ENCODE results near the gene C1orf94. TPM values are rescaled to one million over a fixed set of nuclear protein-coding genes. Genes with fewer than 3 reads are reported as not detected.

C1orf94 gene
- polyA plus RNA-seq, 1 experiment = not detected

- CTCF ChIA-PET = no interaction called here
- H3K27me3 ChIP-seq (ENCODE audit: control insufficient read depth, insufficient read depth, low read length) = peaks cover 5% of the 10 kb centered on the region
- no peak for TF ChIP-seq CTCF (IDR thresholded peaks at IDR 0.05; ENCODE audit: insufficient read depth, low read depth, low read length)
- H3K36me3 ChIP-seq (ENCODE audit: control insufficient read depth, insufficient read depth, low read length) = no peaks in the 10 kb centered on the region
- DNase-seq (ENCODE audit: low read depth) = no peak
- POLR2A ChIA-PET = no interaction called here
- no peak overlapping the region for H3K4me3 ChIP-seq (ENCODE audit: low read depth, low read length)
These were observed 89.6 kb downstream of the C1orf94 start for GRCh38 chr1:34266127-34266951.

GRCh38 chr1:34267326-34267725, 90.6 kb downstream of the C1orf94 start:
- CTCF ChIA-PET = no interaction called here
- no peak overlapping the region for H3K4me3 ChIP-seq (ENCODE audit: low read depth, low read length)
- H3K36me3 ChIP-seq (ENCODE audit: control insufficient read depth, insufficient read depth, low read length) = no peaks in the 10 kb centered on the region
- no peak for DNase-seq (ENCODE audit: low read depth)
- H3K27me3 ChIP-seq (ENCODE audit: control insufficient read depth, insufficient read depth, low read length) = peaks cover 10% of the 10 kb centered on the region
- no peak for TF ChIP-seq CTCF (IDR thresholded peaks at IDR 0.05; ENCODE audit: insufficient read depth, low read depth, low read length)
- POLR2A ChIA-PET = no interaction called here

- no peaks in the 10 kb centered on the region for H3K36me3 ChIP-seq (ENCODE audit: control insufficient read depth, insufficient read depth, low read length)
- peaks cover 12% of the 10 kb centered on the region for H3K27me3 ChIP-seq (ENCODE audit: control insufficient read depth, insufficient read depth, low read length)
- ChIA-PET CTCF (no interaction called here), POLR2A (no interaction called here)
- no peak for TF ChIP-seq CTCF (IDR thresholded peaks at IDR 0.05; ENCODE audit: insufficient read depth, low read depth, low read length)
- no peak overlapping the region for H3K4me3 ChIP-seq (ENCODE audit: low read depth, low read length)
- DNase-seq (ENCODE audit: low read depth) = peak; percentile 32
These were observed 91.7 kb downstream of the C1orf94 start for GRCh38 chr1:34268311-34268954.

Other genes starting within 250 kb of the C1orf94 start
- gene CSMD2, start 11.7 kb upstream of the C1orf94 start, polyA plus RNA-seq (2011; rRNA removed) = 1.8 and 2.0 TPM in 2 replicates